Limb (tissue), 2 donors: Measurements from ENCODE around the gene TMEM147.
A peak's percentile ranks its signal among the peaks of the same experiment; 100 is the strongest.

Source experiments
- DNase-seq, 2 donors: peaks; one replicate each; pipeline ENCODE4 v3.0.0-alpha.2; 2016; ENCODE audit errors: extremely low spot score in 2 of 2

TMEM147 gene

GRCh38 chr19:35545001-35545854 lies at the start of gene TMEM147:
Gene TMEM147 (plus strand): TSS chr19:35545626. CDS start chr19:35545740, 114 bp downstream.
- DNase-seq: peak; percentile 91 to 94

DNA sequence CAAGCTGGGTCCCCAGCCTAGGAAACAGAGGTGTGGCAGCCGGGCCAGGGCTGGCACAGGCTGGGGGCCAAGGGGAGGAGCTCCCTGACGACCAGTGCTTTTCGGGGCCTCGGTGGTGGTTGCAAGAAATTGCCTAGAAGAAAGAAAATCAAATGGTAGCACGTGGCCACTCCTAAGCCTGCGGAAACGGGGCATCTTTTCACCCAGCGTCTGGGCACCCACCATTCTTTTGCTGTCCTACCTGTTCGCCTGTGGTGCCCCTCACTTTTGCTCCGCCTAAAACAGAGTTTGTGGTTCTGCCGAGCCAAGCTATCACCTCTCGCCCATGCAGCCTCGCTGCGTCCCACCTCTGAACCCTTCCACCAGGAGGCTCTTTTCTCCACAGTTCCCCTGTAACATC lies 48.0 kb upstream of the TMEM147 start:
- no peak for DNase-seq

GRCh38 chr19:35498220-35498619 lies 47.2 kb upstream of the TMEM147 start:
- no peak for DNase-seq

DNA sequence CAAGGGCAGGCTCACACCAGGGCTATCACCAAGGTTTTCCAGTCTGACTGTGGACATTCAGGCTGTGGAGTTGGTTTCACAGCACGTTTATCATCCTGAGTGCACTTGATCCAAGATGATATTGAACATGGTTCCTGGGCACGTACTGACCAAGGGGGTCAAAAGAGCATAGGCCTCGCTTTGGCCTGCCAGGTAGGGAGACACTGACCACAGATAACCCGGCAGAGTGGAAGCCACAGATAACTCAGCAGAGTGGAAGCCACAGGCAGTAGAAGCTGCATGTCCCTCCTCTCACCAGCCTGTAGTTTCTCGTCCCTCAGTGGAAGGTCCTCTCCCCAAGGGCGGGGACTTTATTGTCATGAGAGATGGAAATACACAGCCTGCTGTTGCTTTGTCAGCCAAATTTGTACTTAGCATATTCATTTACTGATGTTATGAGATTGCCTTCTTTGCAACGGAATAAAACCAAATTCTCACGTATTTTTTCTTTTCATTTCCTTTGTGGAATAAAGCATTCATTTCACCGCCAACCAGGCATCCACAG lies 46.4 kb upstream of the TMEM147 start:
- DNase-seq: no peak

DNA sequence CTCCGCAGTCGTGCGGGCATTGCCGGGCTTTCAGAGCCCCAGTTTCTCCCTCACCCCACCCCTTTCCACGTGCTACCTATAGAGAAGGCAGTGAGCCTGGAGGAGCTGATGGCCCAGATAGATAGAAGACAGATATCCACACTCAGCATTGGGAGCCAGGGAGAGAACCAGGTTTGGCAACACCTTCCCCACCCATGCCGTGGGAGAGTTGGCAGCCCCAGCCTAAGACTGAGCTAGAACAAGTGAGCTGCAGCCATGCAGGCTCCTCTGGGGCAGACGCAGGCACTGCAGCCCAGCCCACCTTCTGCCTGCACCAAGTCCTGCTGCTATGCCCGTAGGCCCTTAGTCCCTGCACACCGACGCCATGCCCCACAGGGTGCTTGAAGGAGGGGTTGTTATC lies 44.8 kb upstream of the TMEM147 start:
- DNase-seq: no peak

DNA sequence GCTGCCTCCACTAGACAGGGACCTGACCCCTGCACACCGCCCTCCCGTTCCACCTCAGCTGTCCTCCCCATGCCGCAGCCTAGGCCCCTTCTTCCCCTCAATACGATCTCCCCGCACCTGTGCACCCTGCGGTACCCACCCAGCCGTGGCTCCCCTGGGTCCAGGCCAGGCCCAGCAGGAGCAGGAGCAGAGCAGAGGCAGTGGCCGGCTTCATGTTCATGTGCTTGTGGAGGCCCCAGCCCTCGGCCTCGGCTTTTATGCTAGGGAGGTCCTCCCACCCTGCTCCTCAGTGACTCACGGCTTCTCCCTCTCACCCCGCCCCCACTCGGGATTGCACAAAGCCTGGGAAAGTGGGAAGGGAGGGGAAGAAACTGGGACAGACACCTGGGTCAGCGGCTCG lies 43.7 kb upstream of the TMEM147 start:
- no peak for DNase-seq

DNA sequence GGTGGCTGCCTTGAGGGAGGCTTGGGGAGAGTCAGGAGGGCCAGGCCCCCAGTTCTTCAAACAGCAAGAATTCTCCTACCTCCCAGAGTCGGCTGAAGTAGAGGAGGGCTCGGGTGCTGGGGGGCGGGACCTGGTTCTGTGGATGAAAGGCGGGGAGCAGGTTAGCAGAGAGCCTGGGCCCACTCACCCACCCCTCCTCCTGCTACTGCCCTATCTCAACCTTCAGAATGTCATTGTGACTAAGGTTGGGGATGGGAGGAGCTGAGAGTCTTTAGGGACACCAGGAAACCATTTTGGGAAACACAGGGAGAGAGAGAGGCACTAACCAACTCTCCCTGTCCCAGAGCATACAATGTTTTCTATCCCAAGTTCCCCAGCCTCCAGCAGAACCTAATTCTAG lies 42.7 kb upstream of the TMEM147 start:
- no peak for DNase-seq

GRCh38 chr19:35506011-35506410 lies 39.4 kb upstream of the TMEM147 start:
- DNase-seq: no peak

DNA sequence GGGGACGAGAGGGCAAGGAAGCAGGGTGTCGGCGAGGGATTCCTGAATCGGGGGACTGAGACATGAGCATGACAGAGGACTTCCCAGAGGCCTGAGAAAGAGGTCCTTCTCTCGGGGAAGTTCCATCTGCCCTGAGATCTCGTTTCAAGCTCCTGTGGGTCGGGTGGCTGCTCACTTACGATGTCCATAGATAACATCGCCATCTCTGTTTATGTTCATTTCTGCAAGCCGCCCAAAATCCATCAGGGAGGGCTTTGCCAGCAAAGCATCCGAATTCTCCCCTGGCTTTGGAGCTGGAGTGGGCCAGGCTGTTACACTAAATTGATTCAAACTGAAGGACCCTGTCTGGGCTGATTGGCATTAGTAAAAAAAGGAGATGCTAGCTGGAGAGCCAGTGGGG lies 37.9 kb upstream of the TMEM147 start:
- no peak for DNase-seq

GRCh38 chr19:35508129-35508528 lies 37.3 kb upstream of the TMEM147 start:
- no peak for DNase-seq

DNA sequence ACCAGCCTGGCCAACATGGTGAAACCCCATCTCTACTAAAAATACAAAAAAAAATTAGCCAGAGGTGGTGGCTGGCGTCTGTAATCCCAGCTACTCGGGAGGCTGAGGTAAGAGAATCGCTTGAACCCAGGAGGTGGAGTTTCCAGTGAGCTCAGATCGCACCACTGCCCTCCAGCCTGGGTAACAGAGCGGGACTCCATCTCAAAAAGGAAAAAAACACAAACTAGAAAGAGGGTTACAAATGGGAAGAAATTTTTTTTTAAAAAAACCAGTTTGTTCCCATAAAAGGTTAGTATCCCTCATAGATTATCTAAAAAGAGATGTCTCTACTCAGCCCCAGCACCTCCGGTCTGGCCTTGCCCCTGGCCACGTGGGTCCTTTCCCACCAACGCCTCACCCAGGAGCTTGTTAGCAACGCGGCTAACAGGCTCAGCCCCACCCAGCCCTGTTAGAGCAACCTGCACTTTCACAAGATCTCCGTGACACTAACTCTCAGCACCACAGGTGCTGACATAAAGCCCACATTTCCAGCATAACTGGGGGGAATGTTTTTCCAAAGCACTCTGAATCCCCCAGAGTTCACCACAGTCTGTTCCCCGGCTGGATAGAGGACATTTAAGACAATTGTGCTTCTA lies 36.3 kb upstream of the TMEM147 start:
- DNase-seq: no peak

DNA sequence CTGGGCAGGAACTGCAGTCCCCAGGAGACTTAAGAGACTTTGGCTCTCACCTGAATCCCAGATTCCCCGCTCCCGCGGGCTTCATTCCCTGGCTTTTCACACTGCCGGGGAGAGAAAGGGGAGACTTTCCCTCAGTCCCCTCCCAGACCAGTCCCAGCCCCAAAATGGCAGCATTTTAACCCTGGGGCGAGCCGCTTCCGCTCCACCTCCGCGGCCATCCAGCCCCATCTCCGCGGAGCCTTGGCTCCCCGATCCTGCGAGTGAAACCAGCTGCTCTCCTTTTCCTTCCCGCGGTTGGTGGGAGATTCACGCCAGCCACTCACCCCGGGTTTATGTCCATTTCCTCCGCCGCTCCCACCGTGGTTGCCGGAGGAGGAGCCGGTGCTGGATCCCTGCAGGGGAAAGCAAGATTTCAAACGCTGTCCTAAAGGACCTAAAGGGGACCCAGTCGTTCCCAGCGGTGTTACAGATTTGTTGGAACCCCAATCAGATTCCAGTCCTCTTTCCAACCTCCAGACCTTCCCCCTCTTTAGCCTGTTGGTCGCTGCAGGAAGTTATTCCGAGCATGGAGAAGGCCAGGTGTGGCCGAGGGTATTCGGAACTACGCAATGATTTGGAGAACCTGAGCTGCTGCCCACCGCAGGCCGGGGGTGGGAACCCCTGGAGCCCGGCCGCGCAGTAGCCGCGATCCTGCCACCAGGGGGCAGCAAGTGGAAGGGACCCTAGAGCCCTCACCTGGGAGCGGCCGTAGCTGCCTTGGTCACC lies 35.4 kb upstream of the TMEM147 start:
- peak; percentile 39 to 88 for DNase-seq

DNA sequence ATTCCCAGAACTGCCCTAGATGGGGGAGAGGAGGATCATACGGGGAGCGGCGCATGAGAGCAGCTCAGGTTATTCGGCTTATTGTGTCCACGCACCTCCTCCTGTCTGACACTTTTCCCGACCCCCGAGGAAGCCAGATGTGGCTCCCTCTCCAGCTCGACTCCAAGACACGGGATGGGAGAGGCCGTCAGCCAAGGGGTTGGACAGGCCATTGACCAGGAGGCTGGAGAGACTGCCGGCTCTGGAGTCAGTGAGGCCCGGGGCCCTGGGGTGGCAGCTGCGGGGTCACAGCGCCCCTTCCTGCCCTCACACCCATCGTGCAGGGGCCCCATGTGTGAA lies 34.8 kb upstream of the TMEM147 start:
- no peak for DNase-seq

- DNase-seq: no peak
Observed at GRCh38 chr19:35511337-35511736, 34.1 kb upstream of the TMEM147 start.

DNA sequence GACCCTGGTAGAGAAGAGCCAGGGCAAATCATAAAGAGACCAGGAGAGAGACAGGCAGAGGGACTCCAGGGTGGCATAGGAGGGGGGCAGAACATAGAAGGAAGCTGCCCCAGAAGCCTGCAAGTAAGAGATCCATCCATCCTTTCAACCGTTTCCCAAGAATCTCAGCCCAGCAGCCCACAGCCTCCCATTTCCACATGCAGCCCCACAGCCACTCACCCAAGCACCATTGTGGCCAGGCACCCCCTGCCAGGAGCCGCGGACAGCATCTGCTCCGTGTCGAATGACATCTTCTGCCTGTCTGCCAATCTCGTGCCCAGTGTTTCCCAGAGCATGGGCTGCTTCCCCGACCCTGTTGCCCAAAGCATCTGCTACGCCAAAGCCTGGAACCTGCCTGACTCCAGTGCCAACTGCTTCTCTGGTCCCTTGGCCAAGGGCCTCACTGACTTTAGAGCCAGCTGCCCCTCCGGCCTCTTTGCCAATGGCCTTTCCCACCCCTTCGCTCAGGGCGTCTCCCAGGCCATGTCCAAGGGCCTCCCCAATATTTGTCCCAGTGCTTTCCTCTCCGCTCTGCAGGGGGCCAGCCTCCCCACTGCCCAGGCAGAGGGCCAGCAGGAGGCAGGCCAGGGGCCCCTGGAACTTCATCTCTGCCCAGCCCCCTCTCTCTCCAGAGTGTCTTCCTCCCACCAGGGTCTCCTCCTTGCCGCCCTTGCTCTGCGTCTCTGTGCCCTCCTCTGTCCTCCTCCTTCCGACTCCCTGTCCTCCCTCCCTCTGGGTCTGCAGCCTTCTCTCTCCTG lies 32.4 kb upstream of the TMEM147 start:
- no peak for DNase-seq

GRCh38 chr19:35513628-35514281 lies 31.7 kb upstream of the TMEM147 start, which contains the start of gene DMKN:
Gene DMKN (minus strand): TSS chr19:35513649. CDS start chr19:35513475, 174 bp downstream.
- DNase-seq: no peak

DNA sequence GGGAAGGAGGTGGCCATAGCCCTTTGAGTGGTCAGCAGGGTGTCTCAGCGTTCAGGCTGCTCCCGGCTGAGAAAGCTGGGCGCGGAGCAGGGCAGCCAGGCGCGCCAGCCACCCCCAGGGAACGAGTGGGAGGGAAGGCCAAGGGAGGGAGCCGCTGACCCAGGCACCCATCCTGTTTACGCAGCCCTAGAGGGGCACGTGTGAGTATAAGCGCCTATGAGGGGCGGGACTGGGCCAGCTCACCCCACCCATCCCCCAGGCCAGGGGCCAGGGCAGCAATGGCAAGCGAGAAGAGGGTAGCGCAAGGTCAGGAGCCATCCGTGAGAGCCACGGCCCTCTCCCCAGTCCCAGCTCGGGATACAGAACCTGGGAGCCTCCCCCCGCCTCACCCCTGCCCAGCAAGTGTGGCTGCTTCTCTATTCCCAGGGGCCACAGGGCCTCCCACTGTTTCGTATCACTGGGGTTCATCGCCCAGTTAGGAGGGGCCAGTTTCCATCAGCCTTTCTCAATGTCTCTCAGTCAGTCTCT lies 31.1 kb upstream of the TMEM147 start:
- DNase-seq: no peak

DNA sequence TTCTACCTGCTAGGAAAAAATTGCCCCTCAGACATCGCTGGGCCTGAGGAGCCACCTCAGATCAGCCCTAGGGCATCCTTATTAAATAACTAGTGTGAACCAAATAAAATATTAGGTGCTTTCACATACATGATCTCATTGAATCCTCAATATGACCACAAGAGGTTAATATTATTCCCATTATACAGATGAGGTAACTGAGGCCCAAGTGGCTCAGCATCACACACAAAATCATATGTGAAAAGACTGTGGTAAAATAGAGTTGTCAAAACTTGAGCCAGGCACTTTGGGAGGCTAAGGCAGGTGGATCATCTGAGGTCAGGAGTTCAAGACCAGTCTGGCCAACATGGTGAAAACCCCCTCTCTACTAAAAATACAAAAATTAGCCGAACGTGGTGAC lies 29.1 kb upstream of the TMEM147 start:
- no peak for DNase-seq

DNA sequence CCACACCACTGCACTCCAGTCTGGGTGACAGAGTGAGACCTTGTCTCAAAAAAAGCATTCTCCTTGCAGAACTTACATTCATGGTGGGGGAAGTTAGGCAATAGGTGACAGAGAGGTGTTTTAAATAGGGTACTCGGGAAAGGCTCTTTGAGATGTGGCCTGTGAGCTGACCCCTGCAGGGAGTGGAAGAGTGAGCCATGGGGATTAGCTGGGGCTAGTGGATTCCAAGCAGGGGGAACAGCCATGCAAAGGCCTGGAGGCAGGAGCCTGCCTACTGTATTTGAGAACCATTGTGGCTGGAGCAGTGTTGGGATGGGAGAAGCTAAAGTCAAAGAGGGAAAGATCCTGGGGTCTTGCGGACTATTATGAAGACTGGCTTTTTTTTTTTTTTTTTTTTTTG lies 28.1 kb upstream of the TMEM147 start:
- DNase-seq: no peak

GRCh38 chr19:35518313-35518712 lies 27.1 kb upstream of the TMEM147 start:
- DNase-seq: no peak
